ENCODE measurements around the gene DCDC1.

Gene DCDC1

DNA sequence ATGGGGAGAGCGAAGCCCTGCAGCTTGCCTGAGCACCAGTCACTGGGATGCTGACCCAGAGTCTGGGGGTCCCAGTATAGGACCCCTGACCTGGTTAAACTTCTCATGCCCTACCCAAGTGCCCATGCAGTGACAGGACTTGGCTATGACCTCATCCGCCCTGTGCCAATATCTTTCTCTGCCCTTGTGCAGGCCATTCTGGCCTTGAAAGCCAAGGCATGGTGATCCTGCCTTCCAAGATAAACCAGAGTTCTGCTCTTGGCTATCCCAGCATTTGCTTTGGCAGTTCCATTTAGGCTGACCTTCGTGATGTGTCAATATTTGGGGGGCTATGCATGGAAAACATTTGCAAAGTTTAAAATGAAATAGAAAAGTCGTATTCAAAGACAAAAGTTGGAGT lies 542.6 kb downstream of the DCDC1 start:
- DNase-seq = no peak

- no peak for DNase-seq
Observed at GRCh38 chr11:30825723-30826122, 543.8 kb downstream of the DCDC1 start.

GRCh38 chr11:30823119-30823518 lies 546.4 kb downstream of the DCDC1 start:
- DNase-seq = no peak

- DNase-seq = no peak
Observed at GRCh38 chr11:30821438-30821965, 548.0 kb downstream of the DCDC1 start.

DNA sequence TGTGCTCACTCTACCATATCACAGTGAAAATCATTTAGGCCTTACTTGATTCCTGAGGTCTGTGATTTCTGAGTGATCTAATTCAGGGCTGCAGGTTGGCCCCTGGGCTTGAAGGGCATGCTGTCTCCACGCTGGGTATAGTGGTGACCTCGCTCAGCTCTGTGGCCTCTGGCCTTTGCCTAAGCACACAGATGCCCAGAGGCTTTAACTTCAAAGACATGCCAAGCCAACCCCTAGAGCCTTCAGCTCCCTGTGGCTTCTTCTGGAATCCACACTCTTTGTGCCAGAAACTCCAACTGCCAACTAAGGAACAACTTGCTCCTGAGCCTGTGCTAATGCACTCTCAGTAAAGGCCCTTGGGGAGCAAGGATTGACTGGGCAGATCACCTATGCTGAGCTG lies 550.8 kb downstream of the DCDC1 start:
- DNase-seq = no peak

GRCh38 chr11:30816959-30817880 lies 552.3 kb downstream of the DCDC1 start:
- DNase-seq = no peak

DNA sequence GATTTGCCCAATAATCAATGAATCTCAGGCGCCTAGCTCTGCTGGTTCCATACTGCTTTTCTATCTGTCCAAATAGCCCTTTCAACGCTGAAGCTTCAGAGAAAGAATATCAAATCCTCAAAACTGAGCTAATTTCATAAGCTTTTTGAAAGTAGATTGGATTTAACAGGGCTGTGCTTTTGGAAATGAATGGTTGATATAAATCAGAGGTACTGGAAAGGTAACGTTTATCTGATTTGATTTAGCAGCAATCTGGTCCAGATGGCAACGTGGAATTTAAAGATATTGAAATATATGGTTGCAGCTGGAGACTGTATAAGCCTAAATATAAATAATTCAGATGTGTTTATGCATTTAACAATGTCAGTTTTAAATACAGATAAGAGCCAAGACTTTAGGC lies 553.9 kb downstream of the DCDC1 start:
- DNase-seq = no peak

DNA sequence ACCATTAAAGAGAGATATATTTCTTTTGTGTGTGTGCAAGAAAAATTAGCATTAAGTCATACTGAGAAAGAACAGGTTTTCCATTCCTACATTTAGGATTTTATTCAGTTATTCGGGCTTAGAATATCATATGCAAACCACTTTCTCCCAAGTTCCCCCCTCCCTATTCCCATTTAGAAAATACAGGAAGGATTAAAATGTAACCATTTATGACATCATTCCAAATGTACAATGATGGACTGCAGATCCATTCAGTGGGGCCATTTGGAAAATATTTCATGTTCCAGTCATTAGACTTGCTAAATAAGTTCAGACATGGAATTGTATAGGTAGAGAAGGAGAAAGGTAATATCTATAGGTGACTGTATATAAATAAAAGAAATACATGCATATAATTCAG lies 554.8 kb downstream of the DCDC1 start:
- DNase-seq = no peak
